Activated CD8-positive, alpha-beta memory T cell treated with anti-CD3 and anti-CD28 coated beads, Interleukin-2, amount 50 U/mL, for 24 hours (primary cell): ENCODE data around the gene TTLL8.

Experiments used
- DNase-seq: peaks from one replicate; pipeline ENCODE4 v3.0.0-alpha.2; 2020; ENCODE audit errors: extremely low read depth

TTLL8 gene

DNA sequence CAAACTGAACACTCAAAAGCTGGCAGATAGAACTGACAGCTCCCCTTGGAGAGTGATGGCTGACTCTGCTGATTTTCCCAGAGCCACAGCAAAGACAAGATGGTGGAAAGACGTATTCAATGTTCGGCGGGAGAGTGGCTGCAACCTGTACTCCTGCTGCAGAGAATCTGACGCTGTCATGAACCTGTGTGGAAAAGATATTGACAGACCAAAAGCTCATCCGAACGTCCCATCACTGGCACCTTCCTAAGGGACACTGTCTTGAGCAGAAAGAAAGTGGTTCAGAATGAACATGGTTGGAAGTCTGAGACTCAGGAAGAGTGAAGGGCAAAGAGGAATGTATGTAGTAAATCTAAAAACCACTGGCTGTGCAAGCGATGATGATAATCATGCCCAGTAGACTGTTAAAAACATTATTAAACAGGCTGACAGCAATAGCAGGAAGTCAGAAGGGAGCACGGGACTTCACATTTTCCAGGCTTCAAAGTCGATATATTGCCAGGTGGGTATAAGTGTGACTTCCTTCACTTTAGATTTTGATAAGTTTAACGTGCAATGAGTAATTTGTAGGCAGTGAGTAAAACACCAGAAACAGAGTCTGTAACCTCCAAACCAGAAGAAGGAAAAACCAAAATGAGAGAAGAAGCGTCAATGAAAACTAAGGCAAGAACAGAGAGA, 39.4 kb downstream of the TTLL8 start:
- DNase-seq: no peak

DNA sequence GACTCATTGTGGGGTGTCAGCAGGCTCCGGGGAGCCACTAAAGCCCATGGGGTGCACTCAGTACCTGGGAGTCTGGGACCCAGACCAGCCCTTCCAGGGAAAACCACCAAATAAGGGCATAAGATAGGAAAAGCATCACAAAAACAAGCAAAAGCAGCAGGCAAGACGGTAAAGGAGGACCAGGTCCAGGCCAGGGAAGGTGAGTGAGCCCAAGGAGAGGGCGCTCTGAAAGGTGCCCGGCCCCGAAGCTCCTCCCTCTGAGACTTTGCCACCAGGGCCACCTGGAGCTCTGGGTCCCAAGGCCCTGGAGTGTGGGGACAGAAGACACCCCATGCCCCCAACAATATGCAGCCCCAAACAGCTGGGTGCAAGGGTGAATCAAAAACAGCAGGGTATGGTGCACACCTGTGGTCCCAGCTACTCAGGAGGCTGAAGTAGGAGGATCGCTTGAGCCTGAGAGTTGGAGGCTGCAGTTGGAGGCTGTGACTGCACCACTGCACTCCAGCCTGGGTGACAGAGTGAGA, 40.3 kb downstream of the TTLL8 start:
- no peak for DNase-seq

DNA sequence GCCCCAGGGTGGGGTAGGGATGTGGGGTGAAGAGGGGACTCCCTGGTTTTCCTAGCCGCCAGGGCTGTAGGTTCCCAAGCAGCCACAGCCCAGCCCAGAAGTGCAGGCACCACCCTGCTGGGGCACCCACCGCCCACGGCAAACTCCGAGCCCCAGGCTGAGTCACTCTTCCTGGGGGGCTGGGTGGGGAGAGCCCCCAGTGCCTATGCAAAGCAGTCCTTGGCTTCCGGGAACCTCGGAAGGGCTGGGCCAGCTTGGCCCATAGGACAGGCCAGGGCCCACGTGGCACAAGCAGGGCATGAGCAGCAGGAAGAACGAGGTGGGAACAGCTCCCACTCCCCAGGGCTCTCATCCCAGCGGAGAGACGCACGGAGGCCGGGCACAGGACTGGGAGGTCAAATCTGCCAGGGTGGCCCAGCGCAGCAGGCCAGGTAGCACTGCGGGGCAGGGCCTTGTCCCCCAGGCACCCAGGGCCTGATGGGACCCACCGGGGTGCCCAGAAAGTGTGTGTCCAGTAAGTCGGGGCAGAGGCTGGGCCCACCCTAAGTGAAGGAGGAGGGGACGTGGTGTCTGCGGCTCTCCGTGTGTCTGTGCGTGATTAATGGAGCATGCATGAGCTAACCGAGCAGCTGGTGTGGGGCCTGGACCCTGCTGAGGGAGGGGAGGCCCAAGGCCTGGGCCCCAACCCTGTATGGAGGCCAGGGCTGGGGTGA, 41.0 kb downstream of the TTLL8 start:
- peak; percentile 47 for DNase-seq

DNA sequence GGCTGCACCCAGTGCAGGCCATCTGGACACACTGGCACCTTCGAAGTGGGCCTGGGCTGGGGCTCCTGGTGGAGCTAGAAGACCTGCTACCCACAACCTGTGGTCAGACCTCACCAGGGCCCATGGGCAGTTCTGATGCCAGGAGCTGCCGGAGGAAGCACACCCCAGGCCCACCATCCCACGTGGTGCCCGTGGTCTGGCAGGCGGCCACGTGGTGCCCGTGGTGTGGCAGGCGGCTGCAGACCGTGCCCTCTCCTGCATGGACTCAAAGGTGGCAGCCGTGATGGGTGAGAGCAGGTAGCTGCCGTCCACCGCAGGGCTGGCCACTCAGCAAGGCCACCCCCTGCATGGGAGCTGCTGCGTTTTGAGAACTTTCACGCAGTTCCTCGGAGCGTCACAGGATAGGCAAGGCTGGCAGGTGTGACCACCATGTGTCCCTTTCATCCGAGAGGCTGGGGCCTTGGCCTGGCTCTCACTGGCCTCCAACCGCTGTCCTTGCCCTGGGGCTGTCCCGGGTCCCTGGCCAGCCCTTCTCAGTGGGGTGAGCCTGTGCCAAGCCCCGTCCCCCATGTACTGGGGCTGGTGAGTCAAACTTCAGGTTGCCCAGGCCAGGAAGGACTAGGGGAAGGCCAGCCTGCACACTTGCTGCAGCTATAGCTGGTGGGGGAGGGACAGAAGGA, 41.6 kb downstream of the TTLL8 start:
- DNase-seq: no peak

DNA sequence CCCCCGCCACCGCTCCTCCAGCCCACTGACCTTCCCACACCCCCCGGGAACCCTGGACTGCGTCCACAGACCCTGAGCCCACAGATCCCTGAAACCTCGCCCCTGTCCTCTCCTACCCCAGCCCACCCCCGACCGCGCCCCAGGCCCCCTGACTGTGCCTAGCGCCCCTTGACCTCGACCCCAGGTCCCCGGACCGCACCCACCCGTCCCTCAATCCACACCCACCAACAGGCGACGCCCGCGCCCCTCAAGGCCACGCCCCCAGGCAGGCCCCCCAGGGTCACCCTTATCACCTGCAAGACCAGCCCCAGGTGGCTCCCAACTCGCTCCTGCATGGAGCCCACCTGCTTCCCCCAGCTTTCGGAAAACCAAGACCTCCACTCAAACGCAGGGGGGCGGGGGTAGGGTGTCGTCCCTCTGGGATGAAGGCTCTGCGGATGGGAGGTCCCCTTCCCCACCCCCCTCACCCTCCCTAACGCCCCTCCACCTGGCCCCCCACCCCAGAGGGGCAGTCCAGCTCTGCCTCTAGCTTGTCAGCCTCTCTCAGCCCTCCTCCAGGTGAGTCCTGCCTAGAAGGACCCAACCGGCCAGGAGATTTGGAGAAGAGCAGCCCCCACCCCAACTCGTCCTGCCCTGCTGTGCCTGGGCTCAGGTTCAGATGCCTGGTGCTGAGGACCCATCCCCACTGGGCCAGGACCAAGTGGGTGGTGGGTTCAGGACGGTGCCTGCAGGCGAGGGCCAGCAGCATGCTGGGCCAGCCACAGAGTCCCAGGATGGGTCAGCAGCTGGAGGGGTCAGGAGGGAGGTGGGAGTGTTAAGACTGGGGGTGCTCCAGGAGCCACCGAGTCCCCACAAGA, 42.4 kb downstream of the TTLL8 start:
- DNase-seq: no peak

DNA sequence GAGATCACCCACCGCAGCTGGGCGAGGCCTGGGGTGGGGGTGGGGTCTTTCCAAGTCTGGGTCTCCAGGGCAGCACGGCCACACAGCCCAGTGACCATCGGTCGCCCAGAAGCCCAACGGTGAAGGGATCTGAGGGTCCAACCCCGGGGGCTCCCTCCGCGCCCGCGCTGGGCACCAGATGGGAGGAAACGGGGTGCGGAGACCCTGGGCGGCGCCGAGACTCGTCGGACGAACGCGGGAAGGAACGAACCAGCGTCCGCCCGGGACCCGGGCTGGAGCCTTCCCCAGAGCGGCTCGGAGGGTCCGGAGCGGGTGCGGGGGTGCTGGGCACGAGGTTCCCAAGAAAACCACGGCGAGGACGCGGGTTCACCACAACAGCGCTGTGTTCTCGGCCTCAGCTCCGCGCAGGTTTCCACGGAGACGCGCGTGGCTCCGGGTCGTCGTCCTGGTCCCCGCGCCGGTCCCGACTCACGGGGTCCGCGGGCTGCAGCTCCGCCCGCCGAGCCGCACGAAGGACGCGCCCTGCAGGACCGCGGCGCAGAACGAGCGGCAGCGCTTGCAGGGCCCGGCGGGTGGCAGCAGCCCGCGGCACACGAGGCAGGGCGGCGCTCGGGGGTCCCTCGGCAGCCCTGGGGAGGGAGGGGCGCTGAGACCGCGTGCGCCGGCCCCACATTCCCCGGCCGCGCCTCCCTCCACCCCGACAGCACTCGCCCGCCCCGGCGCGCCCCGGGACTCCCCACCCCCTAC, 43.3 kb downstream of the TTLL8 start:
- no peak for DNase-seq

DNA sequence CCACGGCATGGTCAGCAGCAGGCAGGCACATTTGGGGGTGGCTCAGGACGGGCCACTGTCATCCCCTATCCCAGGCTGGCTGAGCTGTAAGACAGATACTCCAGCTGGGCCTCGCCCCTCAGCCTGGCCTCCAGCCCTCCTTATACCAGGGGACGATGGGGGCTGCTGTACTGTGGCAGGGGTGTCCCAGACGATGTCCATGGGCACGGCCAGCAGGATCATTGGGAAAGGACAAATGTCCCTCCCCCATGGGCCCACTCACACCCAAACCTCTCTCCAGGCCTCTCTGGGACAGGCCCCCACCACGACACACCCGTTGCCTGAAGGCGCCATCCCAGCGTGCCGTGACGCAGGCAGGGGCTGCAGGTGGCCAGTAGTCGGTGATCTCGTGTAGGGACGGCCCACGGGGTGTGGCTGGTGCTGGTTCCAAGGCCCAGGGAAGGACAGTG, 44.0 kb downstream of the TTLL8 start:
- no peak for DNase-seq

DNA sequence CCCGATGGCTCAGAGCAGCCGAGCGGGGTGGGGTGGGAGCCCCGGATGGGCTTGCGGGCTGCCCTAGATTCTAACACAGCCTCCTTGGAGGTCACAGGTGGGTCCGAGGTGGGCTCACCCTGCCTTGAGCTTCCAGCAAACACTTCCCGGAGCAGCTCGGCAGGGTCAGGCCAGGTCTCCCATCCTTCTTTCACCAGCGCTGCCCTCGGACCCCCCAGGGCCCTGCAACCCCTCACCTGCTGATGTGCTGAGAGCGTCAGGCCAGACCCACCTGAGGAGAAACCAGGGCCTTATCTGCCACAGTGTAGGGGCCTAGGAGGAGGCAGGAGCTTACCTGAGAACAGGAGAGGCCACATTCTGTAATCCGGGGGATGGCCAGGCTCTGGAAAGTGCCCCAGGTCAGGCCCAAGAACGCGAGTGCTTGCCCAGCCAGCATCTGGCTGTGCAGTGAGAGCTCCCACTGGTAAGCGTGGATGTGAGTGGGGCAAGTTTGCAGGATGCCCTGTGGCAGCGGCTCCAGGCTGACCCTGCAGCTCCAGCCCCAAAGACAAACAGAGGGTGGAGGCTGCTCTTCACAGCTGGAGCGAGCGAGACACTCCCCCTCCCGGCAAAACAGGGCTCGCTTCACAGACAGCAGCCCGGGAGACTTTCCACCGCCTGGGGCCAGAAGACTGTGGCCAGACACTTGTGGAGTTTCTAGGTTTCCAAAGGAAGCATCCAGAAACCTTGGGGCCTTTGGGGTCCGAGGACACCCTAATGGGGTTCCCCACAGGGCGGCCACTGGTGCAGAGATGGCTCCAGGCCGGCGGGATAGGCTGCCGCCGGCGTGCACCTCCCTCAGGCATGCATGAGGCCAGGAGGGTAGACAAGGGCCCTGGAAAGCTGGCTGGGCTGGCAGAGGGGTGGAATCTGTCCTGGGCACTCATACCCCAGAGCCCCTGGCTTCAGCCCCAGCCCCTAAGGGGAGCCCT, 45.6 kb downstream of the TTLL8 start, which contains the start of gene IL17REL:
Gene IL17REL, minus strand, starts transcription at position 555 of the 971 bp plus-strand sequence. Its CDS starts 119 bp downstream, at position 436.
- DNase-seq: no peak

DNA sequence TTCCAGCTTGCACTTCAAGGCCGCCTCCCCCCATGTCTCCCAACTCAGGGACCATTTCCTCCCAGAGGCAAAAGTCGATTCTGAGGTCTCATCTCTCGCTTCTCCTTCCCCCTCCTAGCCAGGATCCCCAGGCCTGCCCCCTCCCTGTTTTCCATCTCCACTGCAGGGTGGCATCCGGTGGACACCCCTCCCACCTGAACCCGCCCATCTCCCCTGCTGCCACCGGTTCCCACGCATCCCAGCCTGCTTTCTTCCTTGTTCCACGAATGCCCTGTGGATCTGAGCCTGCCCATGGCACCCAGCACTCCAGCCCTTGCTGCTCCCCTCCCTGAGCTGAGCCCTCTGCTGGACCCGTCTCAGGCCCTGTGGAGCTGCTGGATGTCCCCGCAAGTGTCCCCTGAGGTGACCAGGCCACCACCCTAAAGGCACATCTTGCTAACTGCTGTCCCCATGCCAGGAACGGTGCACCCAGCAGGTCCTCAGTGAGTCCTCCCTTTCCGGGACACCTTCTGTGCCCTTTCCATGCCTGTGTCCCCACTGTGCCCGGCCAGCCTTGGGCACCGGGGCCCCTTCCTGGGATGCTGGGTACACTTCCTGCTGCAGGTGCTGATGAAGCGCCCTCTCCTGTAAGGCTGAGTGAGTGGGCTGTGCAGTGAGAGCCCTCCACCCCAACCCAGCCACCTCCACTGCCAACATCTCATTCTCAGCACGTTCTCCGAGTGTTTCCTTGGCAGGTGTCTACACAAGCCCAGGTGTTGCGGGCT, 46.5 kb downstream of the TTLL8 start:
- DNase-seq: no peak

DNA sequence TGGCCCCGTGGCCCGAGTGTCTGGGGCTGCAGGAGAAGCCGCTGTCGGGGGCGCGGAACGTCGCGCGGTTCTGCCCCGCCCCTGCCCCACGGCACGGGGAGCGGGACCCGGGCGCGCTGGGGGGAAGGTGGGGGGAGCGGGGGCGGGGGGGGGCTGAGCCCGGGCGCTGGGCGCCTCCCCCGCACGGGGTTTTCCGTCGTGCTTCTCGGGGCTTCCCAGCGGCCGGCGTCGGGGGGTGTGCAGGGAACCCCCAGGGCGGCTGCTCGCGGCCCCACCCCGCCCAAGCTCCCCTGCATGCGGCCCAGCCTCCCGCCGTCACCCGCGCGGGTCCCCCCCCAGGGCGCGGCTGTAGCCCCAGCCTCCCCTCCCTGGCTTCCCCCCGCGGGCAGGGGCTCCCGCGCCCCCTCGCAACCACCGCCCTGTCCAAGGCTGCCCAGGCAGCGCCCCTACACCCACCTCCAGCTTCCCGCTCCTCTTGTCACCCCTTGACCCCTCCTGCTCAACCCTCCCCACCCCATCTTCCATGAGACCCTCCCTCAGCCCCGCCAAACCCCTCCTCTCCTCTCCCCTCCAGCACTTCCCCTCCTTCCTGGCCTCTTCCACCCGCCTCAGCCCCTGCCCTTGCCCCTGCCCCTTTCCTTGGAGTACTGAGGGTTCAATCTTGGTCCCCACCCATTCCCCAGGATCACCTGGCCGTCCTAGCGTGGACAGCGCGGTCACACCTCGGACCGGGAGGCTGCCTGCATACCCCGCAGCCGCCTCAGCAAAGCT, 47.2 kb downstream of the TTLL8 start:
- DNase-seq: no peak

DNA sequence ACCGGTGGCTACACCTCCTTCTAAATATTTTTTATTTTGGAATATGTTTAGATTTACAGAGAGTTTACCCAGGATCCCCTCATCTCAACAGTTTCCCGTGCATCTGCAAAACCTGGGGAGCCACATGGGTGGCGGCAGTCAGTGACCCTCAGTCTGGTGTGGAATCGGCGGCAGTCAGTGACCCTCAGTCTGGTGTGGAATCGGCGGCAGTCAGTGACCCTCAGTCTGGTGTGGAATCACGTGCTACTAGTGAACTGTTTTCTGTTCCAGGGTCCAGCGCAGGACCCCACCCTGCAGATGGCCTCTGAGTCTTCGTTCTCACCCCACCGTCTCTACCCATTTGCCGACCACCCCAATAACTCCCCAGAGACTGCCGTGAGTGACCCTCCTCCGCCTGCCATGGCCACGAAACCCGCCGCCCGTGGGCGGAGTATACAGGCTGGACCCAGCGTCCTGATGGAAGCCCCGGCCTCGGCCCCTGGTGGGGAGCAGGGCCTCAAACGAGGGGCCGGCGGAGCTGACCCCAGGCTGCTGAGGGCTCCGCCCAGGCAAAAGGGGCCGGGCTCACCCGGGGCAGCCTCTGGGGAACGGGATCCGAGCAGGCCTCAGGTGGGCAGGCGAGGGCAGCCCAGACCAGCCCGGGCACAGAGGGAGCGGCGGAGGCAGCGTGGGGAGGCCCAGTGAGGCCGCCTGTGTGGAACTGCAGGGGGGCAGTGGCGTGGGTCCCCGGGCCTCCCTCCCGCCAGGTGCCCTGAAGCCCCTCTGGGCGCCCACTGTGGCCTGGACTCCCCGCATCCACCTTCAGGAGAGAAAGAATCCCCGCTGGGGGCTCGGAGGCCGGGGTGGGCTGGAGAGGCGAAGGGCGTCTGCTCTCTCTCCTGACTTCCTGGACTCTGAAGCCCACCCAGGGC, 48.1 kb downstream of the TTLL8 start:
- DNase-seq: no peak

DNA sequence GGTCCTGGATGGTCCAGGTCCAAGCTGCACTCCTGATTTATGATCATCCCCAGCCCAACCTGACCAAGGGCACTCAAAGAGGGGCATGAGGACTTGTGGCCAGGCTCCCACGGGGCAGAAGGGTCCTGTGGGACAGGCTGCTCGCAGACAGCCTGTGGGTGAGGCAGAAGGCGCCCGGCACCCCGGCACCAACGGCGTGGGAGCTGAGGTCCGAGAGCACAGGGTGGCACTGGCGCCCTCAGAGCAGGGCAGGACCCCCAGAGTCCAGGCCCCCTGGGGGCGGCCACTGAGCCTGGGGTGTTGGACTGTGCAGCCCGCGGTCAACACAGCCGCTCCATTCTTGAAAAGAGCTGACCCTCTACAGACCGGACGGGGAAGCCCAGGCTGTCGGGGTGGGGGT, 48.8 kb downstream of the TTLL8 start:
- no peak for DNase-seq

DNA sequence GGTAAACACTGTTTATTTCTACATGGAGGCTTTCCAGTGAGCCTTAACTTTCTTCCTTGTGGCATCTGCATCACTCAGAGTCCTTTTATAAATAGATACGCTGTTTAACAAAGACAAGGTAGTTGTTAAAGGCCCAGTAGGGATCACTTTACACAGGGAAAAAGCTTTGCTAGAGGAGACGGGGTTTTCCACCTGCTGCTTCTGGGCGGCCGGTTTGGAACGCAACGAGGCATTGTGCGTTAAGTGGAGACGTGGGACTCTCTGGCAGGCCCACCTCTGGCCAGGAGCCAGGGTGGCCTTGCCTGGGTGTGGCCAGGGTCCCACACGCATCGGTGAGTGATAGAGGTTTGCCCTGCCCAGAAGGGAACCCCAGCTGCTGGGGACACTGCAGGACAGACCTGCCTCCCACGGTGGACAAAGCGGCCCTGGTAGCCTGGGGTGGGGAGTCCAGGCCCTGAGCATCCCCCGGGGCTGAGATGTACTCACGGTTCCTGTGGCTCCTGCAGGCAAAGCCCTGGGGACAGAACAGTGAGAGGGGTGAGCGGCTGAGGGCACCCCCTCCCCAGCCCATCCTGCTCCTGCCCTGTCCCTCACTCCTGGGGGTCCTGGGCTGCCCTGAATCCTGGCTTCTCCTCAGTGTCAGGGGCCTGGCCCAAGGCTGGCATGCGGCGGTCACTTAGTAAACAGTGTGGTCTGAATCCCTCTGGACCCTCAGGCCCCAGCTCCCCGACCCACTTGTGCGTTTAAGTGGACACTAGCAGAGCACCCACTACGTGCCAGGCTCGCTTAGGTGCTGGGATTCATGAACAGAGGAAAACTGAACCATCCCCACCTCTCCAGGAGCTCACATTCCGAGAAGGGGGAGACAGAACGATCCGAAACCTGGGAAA, 49.7 kb downstream of the TTLL8 start:
- DNase-seq: no peak

DNA sequence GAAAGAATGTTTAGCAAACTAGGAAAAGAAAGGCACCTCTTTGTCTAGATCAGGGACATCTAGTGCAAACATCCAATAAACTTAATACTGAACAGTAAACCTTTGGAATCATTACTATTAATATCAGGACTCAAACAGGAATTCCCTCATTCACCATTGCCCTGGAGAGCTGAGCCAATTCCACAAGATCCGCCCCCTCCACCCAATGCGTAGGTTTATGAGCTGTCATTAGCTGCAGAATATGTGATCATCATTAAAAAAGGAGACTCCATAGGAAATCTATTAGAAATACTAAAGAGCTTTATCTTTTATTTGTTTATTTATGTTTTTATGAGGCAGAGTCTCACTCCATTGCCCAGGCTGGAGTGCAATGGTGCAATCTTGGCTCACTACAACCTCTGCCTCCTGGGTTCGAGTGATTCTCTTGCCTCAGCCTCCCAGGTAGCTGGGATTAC, 51.0 kb downstream of the TTLL8 start:
- no peak for DNase-seq

DNA sequence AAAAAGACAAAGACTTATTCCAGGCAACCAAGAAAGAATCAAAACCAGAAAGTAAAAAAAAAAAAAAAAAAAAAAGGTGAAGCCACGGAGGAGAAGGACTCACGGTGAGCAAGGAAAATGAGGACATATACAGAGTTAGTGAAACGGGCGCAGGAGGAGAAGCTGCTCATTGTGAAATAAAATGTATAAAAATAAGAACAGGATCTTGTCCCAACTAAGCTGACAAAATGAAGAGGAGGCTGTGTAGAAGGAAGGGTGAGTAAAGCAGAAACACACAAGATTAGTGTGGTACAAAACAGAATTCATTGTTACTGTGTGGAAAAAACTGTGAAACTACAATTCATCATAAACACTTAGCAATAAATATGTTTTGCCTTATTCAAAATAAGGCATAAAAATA, 53.2 kb downstream of the TTLL8 start:
- no peak for DNase-seq

DNA sequence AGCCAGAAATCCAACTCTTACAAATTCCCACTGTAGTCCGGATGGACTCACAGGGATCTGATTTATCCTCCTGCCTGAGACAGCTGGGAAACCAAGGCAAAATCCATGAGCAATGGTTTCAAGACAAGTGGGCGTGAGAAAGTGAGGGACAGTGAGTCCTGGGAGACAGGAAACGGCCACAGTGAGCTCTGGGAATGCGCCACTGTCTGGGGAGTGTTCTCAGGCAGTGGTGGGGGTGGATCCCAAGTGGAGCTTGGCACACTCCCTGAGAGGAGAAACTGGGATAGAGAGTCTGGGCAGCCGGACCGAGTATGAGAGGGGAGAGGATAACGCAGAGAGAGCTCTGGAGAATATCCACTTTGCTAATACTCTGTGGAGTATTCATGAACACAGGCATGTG, 55.3 kb downstream of the TTLL8 start:
- DNase-seq: no peak
